Trophoblast cell (in vitro differentiated cells and primary cell): ENCODE data around the gene SLIT1.

Experiments
- DNase-seq, 2 donors: peaks; one replicate each; pipeline ENCODE4 v3.0.0-alpha.2; 2016
- H2AFZ ChIP-seq: 2 replicates; pipeline ENCODE4 v1.6.1; 2013; ENCODE audit warnings: low read length, moderate library complexity, mild to moderate bottlenecking; ENCODE audit not compliant: insufficient read depth, poor library complexity
- H2AK5ac ChIP-seq: 2 replicates; pipeline ENCODE4 v1.6.1; 2013; ENCODE audit warnings: mild to moderate bottlenecking, low read length
- H2BK120ac ChIP-seq: 2 replicates; pipeline ENCODE4 v1.6.1; 2013; ENCODE audit warnings: low read length, mild to moderate bottlenecking, moderate library complexity; ENCODE audit not compliant: insufficient read depth, poor library complexity
- H2BK12ac ChIP-seq: 2 replicates; pipeline ENCODE4 v1.6.1; 2013; ENCODE audit warnings: mild to moderate bottlenecking, low read length, moderate library complexity
- H2BK5ac ChIP-seq: 2 replicates; pipeline ENCODE4 v1.6.1; 2013; ENCODE audit warnings: low read length, low read depth, moderate library complexity, mild to moderate bottlenecking; ENCODE audit not compliant: poor library complexity
- H3K14ac ChIP-seq: 2 replicates; pipeline ENCODE4 v1.6.1; 2013; ENCODE audit warnings: mild to moderate bottlenecking, low read length
- H3K18ac ChIP-seq: 2 replicates; pipeline ENCODE4 v1.6.1; 2013; ENCODE audit warnings: mild to moderate bottlenecking, low read length
- H3K23ac ChIP-seq: 2 replicates; pipeline ENCODE4 v1.6.1; 2013; ENCODE audit warnings: low read length
- H3K27ac ChIP-seq: 2 replicates; pipeline ENCODE4 v1.5.1; 2013; ENCODE audit warnings: low read depth, mild to moderate bottlenecking, inconsistent platforms, low read length, moderate library complexity
- H3K27me3 ChIP-seq: 2 replicates; pipeline ENCODE4 v1.6.1; 2013; ENCODE audit warnings: inconsistent platforms, mild to moderate bottlenecking, low read length, moderate library complexity; ENCODE audit not compliant: insufficient read depth
- H3K36me3 ChIP-seq, 2 experiments: 1 replicate in 1 of 2; 2 replicates in 1 of 2; pipeline ENCODE4 v1.6.1; 2013; ENCODE audit warnings: low read length in 2 of 2, mild to moderate bottlenecking in 2 of 2, moderate library complexity in 1 of 2; ENCODE audit not compliant: insufficient read depth in 2 of 2, control insufficient read depth in 1 of 2
- H3K4ac ChIP-seq: 2 replicates; pipeline ENCODE4 v1.6.1; 2013; ENCODE audit warnings: low read depth, mild to moderate bottlenecking, low read length, moderate library complexity
- H3K4me1 ChIP-seq, 2 experiments: 1 replicate in 1 of 2; 2 replicates in 1 of 2; pipeline ENCODE4 v1.6.1; 2013; ENCODE audit warnings: low read length in 2 of 2, mild to moderate bottlenecking in 2 of 2, moderate library complexity in 1 of 2; ENCODE audit not compliant: insufficient read depth in 2 of 2, control insufficient read depth in 1 of 2
- H3K4me2 ChIP-seq: 2 replicates; pipeline ENCODE4 v1.6.1; 2013; ENCODE audit warnings: inconsistent platforms, mild to moderate bottlenecking, low read length, moderate library complexity
- H3K4me3 ChIP-seq: 2 replicates; pipeline ENCODE4 v1.5.1; 2013; ENCODE audit warnings: mild to moderate bottlenecking, low read depth, low read length, inconsistent platforms
- H3K79me1 ChIP-seq: one replicate; pipeline ENCODE4 v1.6.1; 2013; ENCODE audit warnings: low read length
- H3K79me2 ChIP-seq: 2 replicates; pipeline ENCODE4 v1.6.1; 2013; ENCODE audit warnings: low read length, mild to moderate bottlenecking; ENCODE audit not compliant: control insufficient read depth, insufficient read depth, poor library complexity
- H3K9ac ChIP-seq: 2 replicates; pipeline ENCODE4 v1.6.1; 2013; ENCODE audit warnings: mild to moderate bottlenecking, low read length
- H3K9me3 ChIP-seq: 2 replicates; pipeline ENCODE4 v1.6.1; 2013; ENCODE audit warnings: low read depth, mild to moderate bottlenecking, control low read depth, inconsistent platforms, low read length; ENCODE audit not compliant: insufficient read depth
- H4K12ac ChIP-seq: 2 replicates; pipeline ENCODE4 v1.6.1; 2013; ENCODE audit warnings: low read depth, mild to moderate bottlenecking, low read length, moderate library complexity
- H4K8ac ChIP-seq: 2 replicates; pipeline ENCODE4 v1.6.1; 2013; ENCODE audit warnings: low read depth, mild to moderate bottlenecking, low read length, moderate library complexity
- H4K91ac ChIP-seq: one replicate; pipeline ENCODE4 v1.6.1; 2013; ENCODE audit warnings: low read depth, mild to moderate bottlenecking, low read length, moderate library complexity
- WGBS: extraction: QIAGEN DNeasy Blood & Tissue Kit; methylation state at CpG from one replicate; pipeline ENCODE4 v1.1.7; 2013; ENCODE audit warnings: missing lambda C conversion rate; ENCODE audit not compliant: insufficient read length, insufficient coverage; ENCODE audit errors: extremely low coverage; 5-methylcytosine and 5-hydroxymethylcytosine counted together

SLIT1 gene

GRCh38 chr10:97046456-97047082, 139.2 kb downstream of the SLIT1 start:
- H3K36me3 ChIP-seq = no peaks in the 10 kb centered on the region
- no peak overlapping the region for H2BK12ac ChIP-seq
- WGBS = no CpG with 5 or more reads among the region's 11 CpGs
- no peak overlapping the region for H2BK5ac ChIP-seq
- no peak overlapping the region for H3K9ac ChIP-seq
- H4K8ac ChIP-seq = no peak overlapping the region
- no peak overlapping the region for H3K4me3 ChIP-seq
- no peak overlapping the region for H3K23ac ChIP-seq
- H3K14ac ChIP-seq = no peak overlapping the region
- H3K27me3 ChIP-seq = no peaks in the 10 kb centered on the region
- H3K9me3 ChIP-seq = peaks cover 6% of the 10 kb centered on the region
- no peak overlapping the region for H3K18ac ChIP-seq
- H2AFZ ChIP-seq = no peak overlapping the region
- no peaks in the 10 kb centered on the region for H3K79me1 ChIP-seq
- no peak overlapping the region for H3K4me2 ChIP-seq
- no peak for DNase-seq
- H3K4ac ChIP-seq = no peak overlapping the region
- no peaks in the 10 kb centered on the region for H3K4me1 ChIP-seq
- no peak overlapping the region for H3K27ac ChIP-seq
- H3K79me2 ChIP-seq = no peaks in the 10 kb centered on the region
- no peak overlapping the region for H2BK120ac ChIP-seq
- H4K91ac ChIP-seq = no peak overlapping the region
- H2AK5ac ChIP-seq = no peak overlapping the region
- no peak overlapping the region for H4K12ac ChIP-seq

GRCh38 chr10:97043563-97043855, 142.2 kb downstream of the SLIT1 start:
- no peaks in the 10 kb centered on the region for H3K27me3 ChIP-seq
- no peak overlapping the region for H4K12ac ChIP-seq
- H3K4me3 ChIP-seq = no peak overlapping the region
- H3K79me2 ChIP-seq = no peaks in the 10 kb centered on the region
- H3K79me1 ChIP-seq = no peaks in the 10 kb centered on the region
- H3K23ac ChIP-seq = no peak overlapping the region
- H2BK12ac ChIP-seq = no peak overlapping the region
- no peak overlapping the region for H2AK5ac ChIP-seq
- no peak for DNase-seq
- H3K27ac ChIP-seq = no peak overlapping the region
- no peak overlapping the region for H2BK120ac ChIP-seq
- no peaks in the 10 kb centered on the region for H3K4me1 ChIP-seq
- H4K8ac ChIP-seq = no peak overlapping the region
- H2BK5ac ChIP-seq = no peak overlapping the region
- H2AFZ ChIP-seq = no peak overlapping the region
- H3K9ac ChIP-seq = no peak overlapping the region
- no peak overlapping the region for H3K18ac ChIP-seq
- H3K14ac ChIP-seq = no peak overlapping the region
- H3K36me3 ChIP-seq = no peaks in the 10 kb centered on the region
- no peak overlapping the region for H4K91ac ChIP-seq
- peaks cover 4% of the 10 kb centered on the region for H3K9me3 ChIP-seq
- H3K4ac ChIP-seq = no peak overlapping the region
- H3K4me2 ChIP-seq = no peak overlapping the region
- WGBS = no CpG with 5 or more reads among the region's 14 CpGs

DNA sequence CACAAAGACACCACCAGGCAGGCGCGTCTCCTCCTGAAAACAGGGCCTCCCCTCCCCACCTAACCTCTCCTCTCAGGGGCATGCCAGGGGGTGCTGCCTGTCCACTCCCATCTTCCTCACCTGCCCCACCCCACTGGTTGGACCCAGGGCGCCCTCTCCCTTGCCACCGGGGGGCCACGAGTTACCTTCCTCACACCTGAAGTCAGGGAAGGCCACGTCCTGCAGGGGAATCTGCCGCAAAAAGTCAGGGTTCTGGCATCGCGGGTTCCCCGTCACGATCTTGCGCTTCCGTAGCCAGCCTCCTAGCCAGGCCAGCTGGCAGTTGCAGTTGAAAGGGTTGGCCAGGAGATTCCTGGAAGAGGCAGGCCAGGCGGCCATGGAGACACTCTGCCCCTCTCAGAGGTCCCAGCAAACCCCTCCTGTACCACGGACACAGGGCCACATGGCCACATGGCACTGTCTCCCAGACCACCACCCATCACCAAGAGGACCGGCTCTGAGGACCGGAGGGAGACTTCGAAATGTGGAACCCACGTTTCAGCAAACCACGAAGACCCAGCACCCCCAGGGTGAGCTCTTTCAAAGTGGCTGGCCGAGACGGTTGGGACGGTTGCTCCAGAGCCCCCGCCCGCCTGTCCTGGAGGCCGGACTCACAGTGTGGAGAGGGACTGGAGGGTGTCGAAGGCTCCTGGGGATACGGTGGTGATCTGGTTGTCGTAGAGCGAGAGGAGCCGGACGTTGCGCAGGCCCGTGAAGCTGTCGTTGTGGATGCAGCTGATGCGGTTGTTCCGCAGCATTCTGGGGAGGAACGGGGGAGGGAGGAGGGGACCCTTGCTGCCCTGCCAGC, 142.8 kb downstream of the SLIT1 start:
- H3K18ac ChIP-seq = no peak overlapping the region
- H3K79me1 ChIP-seq = no peaks in the 10 kb centered on the region
- H3K23ac ChIP-seq = no peak overlapping the region
- no peak overlapping the region for H3K4ac ChIP-seq
- no peak overlapping the region for H4K8ac ChIP-seq
- H3K79me2 ChIP-seq = no peaks in the 10 kb centered on the region
- H3K14ac ChIP-seq = no peak overlapping the region
- no peak overlapping the region for H3K4me3 ChIP-seq
- no peak overlapping the region for H2BK120ac ChIP-seq
- H3K9me3 ChIP-seq = peaks cover 2% of the 10 kb centered on the region
- no peak overlapping the region for H3K4me2 ChIP-seq
- H2BK12ac ChIP-seq = no peak overlapping the region
- no peak overlapping the region for H3K27ac ChIP-seq
- no peak overlapping the region for H2AFZ ChIP-seq
- H3K36me3 ChIP-seq = no peaks in the 10 kb centered on the region
- no peak overlapping the region for H2AK5ac ChIP-seq
- no peak overlapping the region for H2BK5ac ChIP-seq
- no peak for DNase-seq
- no peaks in the 10 kb centered on the region for H3K4me1 ChIP-seq
- H3K9ac ChIP-seq = no peak overlapping the region
- H4K91ac ChIP-seq = no peak overlapping the region
- no CpG with 5 or more reads among the region's 38 CpGs for WGBS
- no peaks in the 10 kb centered on the region for H3K27me3 ChIP-seq
- no peak overlapping the region for H4K12ac ChIP-seq

DNA sequence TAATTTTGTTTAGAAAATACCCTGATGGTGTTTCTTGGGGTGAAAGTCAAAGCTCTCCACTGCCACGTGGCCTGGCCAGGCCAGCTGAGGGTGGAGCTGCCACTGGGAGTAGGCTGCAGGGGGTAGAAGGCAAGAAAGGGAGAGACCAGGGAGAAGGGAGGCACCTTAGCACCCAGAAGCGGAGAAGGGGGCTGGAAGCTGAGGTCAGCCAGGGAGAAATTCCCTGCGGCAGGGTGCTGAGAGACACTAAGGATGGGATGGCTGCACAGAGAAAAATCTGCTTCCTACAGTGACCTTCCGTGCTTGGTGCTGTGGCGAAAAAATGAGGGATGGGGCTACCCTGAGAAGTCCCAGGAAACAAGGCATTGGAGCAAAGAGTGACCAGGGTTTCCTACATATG, 143.7 kb downstream of the SLIT1 start:
- Histone ChIP-seq H2BK120ac (no peak overlapping the region), H3K4me1 (peaks cover 0 to 3% of the 10 kb centered on the region in 2 experiments), H3K4ac (no peak overlapping the region), H3K23ac (no peak overlapping the region), H3K4me3 (no peak overlapping the region), H3K36me3 (no peaks in the 10 kb centered on the region), H3K79me2 (no peaks in the 10 kb centered on the region), H3K9me3 (peaks cover 1% of the 10 kb centered on the region), H2AFZ (no peak overlapping the region), H2BK12ac (no peak overlapping the region), H2AK5ac (no peak overlapping the region), H3K27ac (no peak overlapping the region), H3K18ac (no peak overlapping the region), H2BK5ac (no peak overlapping the region), H3K79me1 (no peaks in the 10 kb centered on the region), H3K14ac (no peak overlapping the region), H4K91ac (no peak overlapping the region), H3K9ac (no peak overlapping the region), H4K12ac (no peak overlapping the region), H4K8ac (no peak overlapping the region), H3K4me2 (no peak overlapping the region), H3K27me3 (no peaks in the 10 kb centered on the region)
- WGBS = no CpG with 5 or more reads among the region's 5 CpGs
- DNase-seq = no peak
